GM19395 (cell line): ENCODE measurements around the gene YAP1.

ENCODE experiments used
- ATAC-seq: cut with Tn5 transposase; IDR thresholded peaks from one replicate; pipeline ENCODE4 v1.9.1; 2021; ENCODE audit warnings: mild to moderate bottlenecking, moderate library complexity; ENCODE audit not compliant: unreplicated experiment

The YAP1 gene

GRCh38 chr11:102269927-102270326 lies 159.7 kb downstream of the YAP1 start:
- ATAC-seq, result no peak

GRCh38 chr11:102272047-102272824 lies 162.0 kb downstream of the YAP1 start:
- ATAC-seq, result no peak

GRCh38 chr11:102274628-102275027 lies 164.4 kb downstream of the YAP1 start:
- no peak for ATAC-seq

- no peak for ATAC-seq
These were observed 166.1 kb downstream of the YAP1 start for GRCh38 chr11:102276362-102276761.

GRCh38 chr11:102276783-102277182 lies 166.5 kb downstream of the YAP1 start:
- ATAC-seq, result no peak

GRCh38 chr11:102279641-102280170 lies 169.5 kb downstream of the YAP1 start:
- ATAC-seq, result peak; percentile 94

GRCh38 chr11:102280245-102280833 lies 170.1 kb downstream of the YAP1 start:
- peak; percentile 23 for ATAC-seq
